AG04450 (cell line): ENCODE measurements around the gene CCDC86. TPM values are rescaled to one million over a fixed set of nuclear protein-coding genes. Genes with fewer than 3 reads are reported as not detected.

Experiments
- CTCF ChIA-PET: fragments of 300-600, 350-600 bp; formaldehyde crosslinking; extraction: SDS; loops from one replicate; lab custom pipeline; 2022; ENCODE audit warnings: antibody characterized with exemption, inconsistent platforms; lab: Charles Lee
- POLR2A ChIA-PET: fragments of 350-600 bp; formaldehyde crosslinking; extraction: SDS; loops from one replicate; lab custom pipeline; 2021; ENCODE audit warnings: antibody characterized with exemption, inconsistent platforms; lab: Yijun Ruan, JAX
- DNase-seq: peaks from one replicate; pipeline ENCODE4 v3.0.0-alpha.2; 2011; ENCODE audit warnings: low read depth, low spot score
- H3K27ac ChIP-seq: one replicate; pipeline ENCODE4 v1.5.1; 2012; ENCODE audit warnings: low read depth, low read length, control low read depth
- H3K27me3 ChIP-seq: one replicate; pipeline ENCODE4 v1.6.0; 2012; ENCODE audit warnings: low read length; ENCODE audit not compliant: control insufficient read depth, insufficient read depth
- H3K4me3 ChIP-seq: 2 replicates; pipeline ENCODE4 v1.5.1; 2011; ENCODE audit warnings: mild to moderate bottlenecking, low read depth, low read length, control low read depth
- H3K9me3 ChIP-seq: 2 replicates; pipeline ENCODE4 v1.5.1; 2012; ENCODE audit warnings: low read length; ENCODE audit not compliant: control insufficient read depth, insufficient read depth
- CTCF ChIP-seq: IDR thresholded peaks from 2 replicates; pipeline ENCODE4 v1.5.1; 2011; ENCODE audit warnings: low read depth, low read length, control low read depth, inconsistent platforms
- polyA plus RNA-seq: library from polyadenylated mRNA; depleted of rRNA; stranded (reverse); fragments of >200 nt; gene quantifications from 2 replicates; pipeline ENCODE4 v1.2.3, GENCODE V29; 2011

The CCDC86 gene
- polyA plus RNA-seq, 1 experiment = 15.2 TPM

DNA sequence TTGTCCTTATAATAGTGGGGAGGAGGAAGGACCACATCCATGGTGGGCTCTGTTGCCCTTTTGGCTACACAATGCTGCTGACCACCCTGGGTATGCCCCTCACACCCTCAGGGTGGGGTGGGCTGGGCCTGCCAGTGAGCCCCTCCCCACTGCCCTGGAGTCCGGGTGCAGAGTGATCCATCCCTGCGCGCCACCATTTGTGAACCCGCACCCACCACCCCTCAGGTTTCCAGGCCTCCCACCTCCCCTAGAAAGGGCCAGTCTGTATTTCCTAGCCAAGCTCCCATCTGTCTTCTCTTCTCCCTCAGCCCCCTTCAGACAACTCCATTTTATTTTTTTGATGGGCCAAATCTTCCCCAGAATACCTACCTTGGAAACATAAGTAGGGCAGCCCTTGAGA is 31.8 kb upstream of the CCDC86 start:
- DNase-seq = no peak
- H3K9me3 ChIP-seq = no peaks in the 10 kb centered on the region
- ChIA-PET POLR2A (no interaction called here), CTCF (no interaction called here)
- peaks cover 3% of the 10 kb centered on the region for H3K27me3 ChIP-seq
- TF ChIP-seq CTCF = no peak
- H3K27ac ChIP-seq = no peak overlapping the region
- H3K4me3 ChIP-seq = no peak overlapping the region

GRCh38 chr11:60810569-60810968 is 31.3 kb upstream of the CCDC86 start:
- CTCF ChIA-PET = no interaction called here
- peaks cover under 1% of the 10 kb centered on the region for H3K27me3 ChIP-seq
- POLR2A ChIA-PET = no interaction called here
- DNase-seq = no peak
- no peak for TF ChIP-seq CTCF
- H3K4me3 ChIP-seq = no peak overlapping the region
- H3K27ac ChIP-seq = no peak overlapping the region
- H3K9me3 ChIP-seq = no peaks in the 10 kb centered on the region

GRCh38 chr11:60813324-60813723 is 28.6 kb upstream of the CCDC86 start:
- Histone ChIP-seq H3K9me3 (peaks cover 6% of the 10 kb centered on the region; the same call in 1 of the 2 replicates), H3K4me3 (no peak overlapping the region), H3K27ac (no peak overlapping the region), H3K27me3 (no peaks in the 10 kb centered on the region)
- ChIA-PET CTCF (interaction anchor here (0.7 kb wide), 1 partner anchor 34 kb away, joined by 4 read pairs; no protein-coding TSS in a partner anchor), POLR2A (no interaction called here)
- no peak for TF ChIP-seq CTCF
- DNase-seq = no peak

DNA sequence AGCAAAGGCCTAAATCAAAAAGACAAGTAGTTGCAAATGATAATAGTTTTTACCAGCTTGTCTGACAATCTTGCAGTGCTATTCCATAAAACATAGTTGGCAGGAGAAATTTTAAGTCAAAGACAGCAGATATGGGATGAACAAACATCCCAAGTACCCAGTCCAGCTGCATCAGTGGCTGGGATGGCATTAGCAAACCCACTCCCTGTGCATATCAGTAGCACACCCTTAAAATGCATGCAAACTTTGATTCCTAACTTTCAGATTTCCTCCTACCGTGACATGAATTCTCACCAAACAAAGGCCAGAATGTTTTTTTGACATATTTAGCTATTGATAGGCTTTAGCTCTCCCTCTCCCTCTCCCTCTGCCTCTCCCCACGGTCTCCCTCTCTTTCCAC is 27.8 kb upstream of the CCDC86 start:
- POLR2A ChIA-PET = no interaction called here
- peaks cover 6% of the 10 kb centered on the region; the same call in 1 of the 2 replicates for H3K9me3 ChIP-seq
- peaks cover 4% of the 10 kb centered on the region for H3K27me3 ChIP-seq
- CTCF ChIA-PET = interaction anchor here (0.7 kb wide), 1 partner anchor 35 kb away, joined by 4 read pairs; no protein-coding TSS in a partner anchor
- no peak for TF ChIP-seq CTCF
- no peak overlapping the region for H3K27ac ChIP-seq
- H3K4me3 ChIP-seq = no peak overlapping the region
- DNase-seq = no peak

DNA sequence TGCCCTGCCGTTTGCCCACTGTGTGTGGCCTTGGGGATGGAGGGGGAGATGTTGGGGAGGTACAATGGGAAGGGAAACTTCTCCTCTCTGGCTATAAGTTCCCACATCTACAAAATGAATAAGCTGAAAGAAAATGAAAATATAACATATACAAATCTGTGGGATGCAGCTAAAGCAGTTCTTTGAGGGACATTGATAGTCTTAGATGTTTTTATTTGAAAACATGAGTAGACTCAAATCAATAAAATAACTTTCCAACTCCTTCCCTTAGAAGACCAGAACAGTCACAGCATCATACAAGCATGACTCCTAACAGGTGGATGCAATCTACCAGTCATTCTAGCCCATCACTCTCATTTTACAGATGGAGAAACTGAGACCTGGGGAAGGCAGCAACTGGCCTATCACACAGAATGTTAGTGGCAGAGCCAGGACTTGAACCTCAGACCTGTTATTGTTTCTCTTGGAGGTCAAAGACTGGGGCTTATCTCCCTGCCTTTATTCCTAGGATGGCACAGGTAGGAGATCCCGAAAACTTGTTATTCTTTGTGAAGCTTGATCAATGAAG is 25.2 kb upstream of the CCDC86 start:
- TF ChIP-seq CTCF = no peak
- DNase-seq = no peak
- H3K27ac ChIP-seq = no peak overlapping the region
- ChIA-PET POLR2A (no interaction called here), CTCF (interaction anchor here (0.7 kb wide), 1 partner anchor 38 kb away, joined by 3 read pairs; no protein-coding TSS in a partner anchor)
- H3K4me3 ChIP-seq = no peak overlapping the region
- H3K9me3 ChIP-seq = peaks cover 6% of the 10 kb centered on the region; the same call in 1 of the 2 replicates
- peaks cover 15% of the 10 kb centered on the region for H3K27me3 ChIP-seq
